Measurements from ENCODE around the gene IGSF21.

DNA sequence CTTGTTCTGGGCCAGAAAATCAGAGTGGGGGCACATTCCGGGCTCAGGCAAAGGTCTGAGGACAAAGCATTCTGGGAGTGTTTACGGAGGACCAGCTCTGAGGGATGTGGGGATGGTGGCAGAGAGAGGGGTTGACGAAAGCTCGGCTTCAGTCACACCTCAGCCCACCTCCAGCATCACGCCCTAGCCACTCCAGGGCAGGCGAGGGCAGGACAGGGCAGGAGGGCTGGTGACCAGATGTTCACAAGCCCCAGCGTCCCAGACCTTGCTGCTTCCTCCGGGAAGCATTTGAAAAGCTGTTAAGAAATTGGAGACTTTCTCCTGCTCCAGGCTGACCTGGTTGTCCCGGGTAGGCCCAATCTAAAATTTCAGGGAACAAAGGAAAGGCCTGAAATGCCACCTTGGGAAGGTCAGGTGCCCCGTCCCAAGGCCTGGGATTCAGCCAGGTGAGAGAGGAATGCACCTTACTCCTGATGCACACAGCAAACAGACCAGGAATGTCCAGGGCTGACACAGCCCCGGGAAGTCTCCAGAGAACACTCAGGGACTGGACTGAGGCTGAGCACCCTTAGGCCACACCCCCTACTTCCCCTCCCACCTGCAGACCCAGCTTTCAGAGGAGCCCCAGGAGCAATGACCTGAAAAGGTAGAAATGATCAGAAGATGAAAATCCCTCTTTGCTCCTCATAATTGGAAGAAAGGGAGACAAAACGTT is 301.2 kb downstream of the IGSF21 start:
- TF ChIP-seq EZH2phosphoT487 (IDR thresholded peaks at IDR 0.05; ENCODE audit: borderline replicate concordance, low read length): no peak
- TF ChIP-seq, protein P1, sequence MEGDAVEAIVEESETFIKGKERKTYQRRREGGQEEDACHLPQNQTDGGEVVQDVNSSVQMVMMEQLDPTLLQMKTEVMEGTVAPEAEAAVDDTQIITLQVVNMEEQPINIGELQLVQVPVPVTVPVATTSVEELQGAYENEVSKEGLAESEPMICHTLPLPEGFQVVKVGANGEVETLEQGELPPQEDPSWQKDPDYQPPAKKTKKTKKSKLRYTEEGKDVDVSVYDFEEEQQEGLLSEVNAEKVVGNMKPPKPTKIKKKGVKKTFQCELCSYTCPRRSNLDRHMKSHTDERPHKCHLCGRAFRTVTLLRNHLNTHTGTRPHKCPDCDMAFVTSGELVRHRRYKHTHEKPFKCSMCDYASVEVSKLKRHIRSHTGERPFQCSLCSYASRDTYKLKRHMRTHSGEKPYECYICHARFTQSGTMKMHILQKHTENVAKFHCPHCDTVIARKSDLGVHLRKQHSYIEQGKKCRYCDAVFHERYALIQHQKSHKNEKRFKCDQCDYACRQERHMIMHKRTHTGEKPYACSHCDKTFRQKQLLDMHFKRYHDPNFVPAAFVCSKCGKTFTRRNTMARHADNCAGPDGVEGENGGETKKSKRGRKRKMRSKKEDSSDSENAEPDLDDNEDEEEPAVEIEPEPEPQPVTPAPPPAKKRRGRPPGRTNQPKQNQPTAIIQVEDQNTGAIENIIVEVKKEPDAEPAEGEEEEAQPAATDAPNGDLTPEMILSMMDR (IDR thresholded peaks at IDR 0.05; ENCODE audit: low read depth, low read length, poor library complexity, severe bottlenecking): no peak
